ENCODE data around the gene ZNF76. TPM values are rescaled to one million over a fixed set of nuclear protein-coding genes. Genes with fewer than 3 reads are reported as not detected.

Gene ZNF76
- total and polyA plus RNA-seq, 4 donors = 27.6 to 38.7 (median 33.5) TPM

DNA sequence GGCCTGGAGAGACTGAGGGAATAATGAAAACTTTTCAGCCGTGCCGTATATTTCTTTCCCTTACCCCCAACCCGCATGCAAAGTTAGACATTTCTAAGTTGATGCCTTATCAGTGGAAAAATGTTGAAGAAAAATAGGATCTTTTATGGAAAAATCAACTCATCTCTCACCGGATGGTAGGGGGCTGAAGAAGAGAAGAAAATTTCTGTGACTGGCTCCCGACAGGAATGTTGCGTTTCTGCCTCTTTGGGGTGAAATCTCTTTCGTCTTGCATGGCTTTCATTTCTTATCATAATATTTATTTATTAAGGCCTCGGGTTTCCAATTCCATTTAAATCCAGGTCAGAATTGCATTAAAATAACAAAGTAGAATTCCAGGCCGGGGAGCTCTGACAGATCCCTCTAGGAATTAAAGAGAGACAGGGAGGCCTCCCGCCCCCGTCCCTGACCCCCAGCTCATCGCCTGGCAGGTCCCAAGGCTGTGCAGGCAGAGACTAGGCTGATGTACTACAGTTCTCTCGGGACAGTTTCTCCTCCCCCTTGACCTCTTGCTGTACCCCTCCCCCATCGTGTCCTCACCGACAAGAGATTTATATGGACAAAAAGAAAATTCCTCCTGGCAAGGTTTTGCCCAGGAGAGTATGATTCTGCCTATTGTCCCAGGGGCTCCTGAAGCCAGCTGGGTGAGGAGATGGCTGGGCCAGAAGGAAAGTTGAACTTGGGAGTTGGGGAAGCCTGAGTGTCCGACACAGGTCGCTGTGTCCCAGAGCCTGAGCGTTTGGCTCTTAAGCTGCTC, 44.5 kb upstream of the ZNF76 start:
- TF ChIP-seq, protein P1, sequence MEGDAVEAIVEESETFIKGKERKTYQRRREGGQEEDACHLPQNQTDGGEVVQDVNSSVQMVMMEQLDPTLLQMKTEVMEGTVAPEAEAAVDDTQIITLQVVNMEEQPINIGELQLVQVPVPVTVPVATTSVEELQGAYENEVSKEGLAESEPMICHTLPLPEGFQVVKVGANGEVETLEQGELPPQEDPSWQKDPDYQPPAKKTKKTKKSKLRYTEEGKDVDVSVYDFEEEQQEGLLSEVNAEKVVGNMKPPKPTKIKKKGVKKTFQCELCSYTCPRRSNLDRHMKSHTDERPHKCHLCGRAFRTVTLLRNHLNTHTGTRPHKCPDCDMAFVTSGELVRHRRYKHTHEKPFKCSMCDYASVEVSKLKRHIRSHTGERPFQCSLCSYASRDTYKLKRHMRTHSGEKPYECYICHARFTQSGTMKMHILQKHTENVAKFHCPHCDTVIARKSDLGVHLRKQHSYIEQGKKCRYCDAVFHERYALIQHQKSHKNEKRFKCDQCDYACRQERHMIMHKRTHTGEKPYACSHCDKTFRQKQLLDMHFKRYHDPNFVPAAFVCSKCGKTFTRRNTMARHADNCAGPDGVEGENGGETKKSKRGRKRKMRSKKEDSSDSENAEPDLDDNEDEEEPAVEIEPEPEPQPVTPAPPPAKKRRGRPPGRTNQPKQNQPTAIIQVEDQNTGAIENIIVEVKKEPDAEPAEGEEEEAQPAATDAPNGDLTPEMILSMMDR (IDR thresholded peaks at IDR 0.05; ENCODE audit: control extremely low read depth, extremely low read depth) = no peak
- Histone ChIP-seq H3K27me3 (ENCODE audit: control insufficient read depth in 3 of 3, insufficient read depth in 3 of 3, low read length in 2 of 3) (peaks cover 0 to 33% (median 22%) of the 10 kb centered on the region in 3 donors), H3K9me3 (ENCODE audit: control insufficient read depth in 4 of 4, insufficient read depth in 3 of 4, low read length in 3 of 4) (peaks cover 0 to 2% (median 0%) of the 10 kb centered on the region in 4 donors), H3K4me3 (no peak overlapping the region), H3K9ac (ENCODE audit: insufficient read depth in 1 of 2, low read length in 2 of 2) (no peak overlapping the region), H3K4me1 (ENCODE audit: control insufficient read depth in 5 of 5, insufficient read depth in 5 of 5, low read length in 5 of 5) (peaks cover 2 to 47% (median 6%) of the 10 kb centered on the region in 5 donors), H3K36me3 (ENCODE audit: control insufficient read depth in 4 of 4, insufficient read depth in 4 of 4, low read length in 4 of 4) (no peaks in the 10 kb centered on the region), H3K27ac (ENCODE audit: low read depth in 1 of 2, low read length in 1 of 2) (no peak overlapping the region)
- DNase-seq = peak in 1 of 3 donors; percentile 38
- ATAC-seq (ENCODE audit: insufficient read depth, low FRiP score) = no peak
- 55 to 59% methylated on average over 18 of the region's 18 CpGs for WGBS, 2 donors

- TF ChIP-seq, protein P1 (IDR thresholded peaks at IDR 0.05; ENCODE audit: control extremely low read depth, extremely low read depth) = no peak
- no peak for DNase-seq
- H3K9me3 ChIP-seq (ENCODE audit: control insufficient read depth in 4 of 4, insufficient read depth in 3 of 4, low read length in 3 of 4) = peaks cover 0 to 2% (median 0%) of the 10 kb centered on the region in 4 donors
- no peak overlapping the region for H3K9ac ChIP-seq (ENCODE audit: insufficient read depth in 1 of 2, low read length in 2 of 2)
- WGBS, 2 donors = 88 to 90% methylated on average over 6 of the region's 6 CpGs
- H3K4me1 ChIP-seq (ENCODE audit: control insufficient read depth in 5 of 5, insufficient read depth in 5 of 5, low read length in 5 of 5) = peaks cover 2 to 47% (median 8%) of the 10 kb centered on the region in 5 donors
- peaks cover 0 to 32% (median 22%) of the 10 kb centered on the region in 3 donors for H3K27me3 ChIP-seq (ENCODE audit: control insufficient read depth in 3 of 3, insufficient read depth in 3 of 3, low read length in 2 of 3)
- no peak overlapping the region for H3K4me3 ChIP-seq
- H3K36me3 ChIP-seq (ENCODE audit: control insufficient read depth in 4 of 4, insufficient read depth in 4 of 4, low read length in 4 of 4) = no peaks in the 10 kb centered on the region
- ATAC-seq (ENCODE audit: insufficient read depth, low FRiP score) = no peak
- H3K27ac ChIP-seq (ENCODE audit: low read depth in 1 of 2, low read length in 1 of 2) = no peak overlapping the region
These were observed 43.7 kb upstream of the ZNF76 start for GRCh38 chr6:35215665-35216411.

DNA sequence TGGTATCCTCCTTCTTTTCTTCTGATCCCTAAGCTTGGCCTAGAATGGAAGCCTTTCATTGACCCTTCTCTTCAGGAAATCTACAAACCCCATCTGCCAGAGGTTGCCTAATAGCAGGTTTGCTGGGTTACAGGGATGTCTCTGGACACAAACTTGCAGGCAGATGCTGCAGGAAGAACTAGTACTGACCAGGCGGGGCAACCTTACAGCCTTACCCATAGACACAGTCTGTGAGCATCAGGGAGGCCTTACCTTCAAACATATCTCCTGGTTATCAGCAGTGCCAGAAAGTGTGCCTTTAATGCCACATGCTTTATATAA, 43.2 kb upstream of the ZNF76 start:
- ATAC-seq (ENCODE audit: insufficient read depth, low FRiP score) = no peak
- Histone ChIP-seq H3K4me3 (no peak overlapping the region), H3K27me3 (ENCODE audit: control insufficient read depth in 3 of 3, insufficient read depth in 3 of 3, low read length in 2 of 3) (peaks cover 0 to 27% (median 22%) of the 10 kb centered on the region in 3 donors), H3K4me1 (ENCODE audit: control insufficient read depth in 5 of 5, insufficient read depth in 5 of 5, low read length in 5 of 5) (peaks cover 2 to 47% (median 12%) of the 10 kb centered on the region in 5 donors), H3K9me3 (ENCODE audit: control insufficient read depth in 4 of 4, insufficient read depth in 3 of 4, low read length in 3 of 4) (peaks cover 0 to 2% (median 0%) of the 10 kb centered on the region in 4 donors), H3K27ac (ENCODE audit: low read depth in 1 of 2, low read length in 1 of 2) (no peak overlapping the region), H3K36me3 (ENCODE audit: control insufficient read depth in 4 of 4, insufficient read depth in 4 of 4, low read length in 4 of 4) (no peaks in the 10 kb centered on the region), H3K9ac (ENCODE audit: insufficient read depth in 1 of 2, low read length in 2 of 2) (no peak overlapping the region)
- DNase-seq = no peak
- 95 to 100% methylated on average over 1 of the region's 1 CpG for WGBS, 2 donors
- TF ChIP-seq, protein P1 (IDR thresholded peaks at IDR 0.05; ENCODE audit: control extremely low read depth, extremely low read depth) = no peak

All from lung (tissue), 12 donors.